GM13977 (cell line): ENCODE data around the gene ALDH1A1.

ENCODE experiments used
- DNase-seq: peaks from one replicate; pipeline ENCODE4 v3.0.0; 2012; ENCODE audit warnings: low spot score
- in situ Hi-C: fragments of 300-500 bp; cut with MboI; formaldehyde crosslinking; loops from one replicate; pipeline ENCODE4 v1.12.0; 2022; ENCODE audit warnings: low sequenced_read_pairs, low pct_unique_long_range_greater_than_20kb, mixed read lengths, inconsistent platforms; ENCODE audit not compliant: unreplicated experiment
- TF ChIP-seq, protein P1 (sequence below): IDR thresholded peaks from 2 replicates; pipeline ENCODE4 v1.5.1; 2012; ENCODE audit warnings: mild to moderate bottlenecking, control low read depth; ENCODE audit not compliant: insufficient read depth; ENCODE audit errors: extremely low read depth, missing control alignments

The ALDH1A1 gene

DNA sequence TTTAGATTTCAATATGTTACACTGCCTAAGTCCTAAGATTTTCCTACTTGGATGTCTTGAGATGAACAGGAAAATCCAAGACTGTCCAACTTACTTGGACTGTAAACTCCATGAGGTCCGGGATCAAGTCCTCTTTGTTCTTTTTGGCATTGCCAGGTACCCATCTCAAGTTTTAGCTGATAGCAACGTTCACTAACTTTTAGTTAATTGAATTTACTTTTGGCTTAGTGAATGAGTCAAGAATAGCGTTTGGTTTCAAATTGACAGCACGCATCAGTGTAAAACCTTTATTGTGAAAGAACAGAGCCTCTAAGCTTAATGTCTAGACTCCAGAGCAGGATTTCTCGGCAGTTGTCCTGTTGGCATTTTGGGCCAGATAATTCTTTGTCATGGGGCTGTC lies 37.2 kb downstream of the ALDH1A1 start:
- DNase-seq, result no peak
- in situ Hi-C loops, result no loop called here
- TF ChIP-seq, protein P1, sequence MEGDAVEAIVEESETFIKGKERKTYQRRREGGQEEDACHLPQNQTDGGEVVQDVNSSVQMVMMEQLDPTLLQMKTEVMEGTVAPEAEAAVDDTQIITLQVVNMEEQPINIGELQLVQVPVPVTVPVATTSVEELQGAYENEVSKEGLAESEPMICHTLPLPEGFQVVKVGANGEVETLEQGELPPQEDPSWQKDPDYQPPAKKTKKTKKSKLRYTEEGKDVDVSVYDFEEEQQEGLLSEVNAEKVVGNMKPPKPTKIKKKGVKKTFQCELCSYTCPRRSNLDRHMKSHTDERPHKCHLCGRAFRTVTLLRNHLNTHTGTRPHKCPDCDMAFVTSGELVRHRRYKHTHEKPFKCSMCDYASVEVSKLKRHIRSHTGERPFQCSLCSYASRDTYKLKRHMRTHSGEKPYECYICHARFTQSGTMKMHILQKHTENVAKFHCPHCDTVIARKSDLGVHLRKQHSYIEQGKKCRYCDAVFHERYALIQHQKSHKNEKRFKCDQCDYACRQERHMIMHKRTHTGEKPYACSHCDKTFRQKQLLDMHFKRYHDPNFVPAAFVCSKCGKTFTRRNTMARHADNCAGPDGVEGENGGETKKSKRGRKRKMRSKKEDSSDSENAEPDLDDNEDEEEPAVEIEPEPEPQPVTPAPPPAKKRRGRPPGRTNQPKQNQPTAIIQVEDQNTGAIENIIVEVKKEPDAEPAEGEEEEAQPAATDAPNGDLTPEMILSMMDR, result no peak

DNA sequence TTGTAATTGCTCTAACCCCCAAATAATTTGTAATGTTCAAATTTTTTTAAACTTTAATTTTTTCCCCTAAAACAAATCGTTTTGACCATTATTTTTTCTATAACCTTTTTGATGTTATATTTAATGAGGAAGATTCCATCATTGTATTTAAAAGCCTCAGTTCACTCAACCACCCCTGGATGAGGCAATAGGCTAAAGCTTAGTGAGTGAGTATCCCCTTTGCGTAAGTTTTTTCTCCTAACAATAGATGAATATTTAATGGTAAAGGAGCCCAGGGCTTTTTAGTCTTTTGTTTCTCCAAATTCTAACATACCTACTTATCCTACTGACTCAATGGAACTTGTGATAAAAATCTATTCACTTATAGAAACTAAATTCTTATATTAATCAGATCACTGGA lies 38.1 kb downstream of the ALDH1A1 start:
- TF ChIP-seq, protein P1, result no peak

DNA sequence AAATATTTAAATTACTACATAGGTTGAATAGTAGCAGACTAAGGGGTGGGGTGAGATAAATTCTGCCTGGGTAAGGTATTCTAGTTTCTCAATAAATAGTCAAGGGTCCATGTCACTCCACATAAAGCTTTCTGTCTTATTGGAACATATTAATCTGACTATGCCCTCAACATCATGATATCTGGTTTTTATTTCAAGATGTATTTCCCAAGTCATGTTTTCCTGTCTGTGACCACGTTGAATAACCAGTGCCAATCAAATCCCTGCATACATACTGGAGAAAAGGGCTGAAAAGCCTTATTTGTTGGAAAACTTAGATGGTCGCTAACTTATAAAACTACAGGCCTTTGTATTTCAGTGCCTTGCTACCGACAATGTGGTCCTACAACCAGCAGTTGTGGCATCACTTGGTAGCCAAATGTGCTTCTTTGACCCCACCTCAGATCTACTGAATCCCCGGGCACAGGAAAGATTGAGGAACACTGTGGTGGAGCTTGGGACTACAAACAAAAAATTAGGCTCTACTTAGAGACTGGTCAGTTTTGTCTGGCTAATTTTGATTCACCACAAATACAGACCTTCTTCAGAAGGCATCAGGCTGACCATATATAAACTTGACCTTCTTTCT lies 39.4 kb downstream of the ALDH1A1 start:
- in situ Hi-C loops, result no loop called here
- no peak for DNase-seq
- TF ChIP-seq, protein P1, result no peak

More for the DNA sequence above, 38.1 kb downstream of the ALDH1A1 start:
- in situ Hi-C loops, result no loop called here
- DNase-seq, result no peak

DNA sequence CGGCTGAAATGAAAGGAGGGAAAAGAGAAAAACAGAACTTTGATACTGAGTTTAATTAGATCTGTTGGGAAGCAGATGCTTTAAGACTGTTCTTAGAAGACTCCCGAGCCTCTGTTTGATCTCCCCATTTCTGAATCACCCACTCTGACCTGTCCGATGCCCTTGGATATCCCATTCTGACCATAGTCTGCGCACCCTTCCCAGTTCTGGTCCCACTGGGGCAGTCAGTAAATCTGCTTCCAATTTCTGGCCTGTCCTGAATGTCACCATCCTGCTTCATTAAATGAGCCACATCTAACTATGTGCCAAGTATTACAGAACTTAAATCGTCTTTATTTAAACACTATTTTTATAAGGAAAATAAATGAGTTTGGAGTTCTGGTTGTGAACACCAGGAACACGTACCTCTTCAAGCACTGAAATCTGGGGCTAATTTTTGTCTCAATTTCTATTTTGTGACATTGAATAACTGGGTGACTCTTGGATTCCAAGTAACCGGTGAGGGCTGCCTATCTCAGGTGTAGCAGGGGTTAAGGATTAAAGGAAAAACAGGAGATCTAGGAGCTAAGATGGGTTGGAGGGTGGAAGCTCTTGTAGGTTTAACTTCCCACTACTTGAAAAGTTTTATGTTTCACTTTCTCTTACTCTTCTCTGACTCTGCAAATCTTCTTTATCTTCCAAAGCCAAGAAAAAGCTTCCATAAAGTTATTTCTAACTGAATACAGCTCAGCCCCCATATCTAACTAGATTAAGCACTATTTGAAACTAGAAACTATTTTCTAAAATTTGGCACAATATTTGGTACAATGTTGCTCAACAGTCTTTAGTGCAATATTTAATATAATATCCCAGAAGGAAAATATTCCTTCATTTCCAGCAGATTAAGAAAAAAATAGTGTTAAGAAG lies 40.1 kb downstream of the ALDH1A1 start:
- TF ChIP-seq, protein P1, result no peak
- in situ Hi-C loops, result no loop called here
- DNase-seq, result no peak

DNA sequence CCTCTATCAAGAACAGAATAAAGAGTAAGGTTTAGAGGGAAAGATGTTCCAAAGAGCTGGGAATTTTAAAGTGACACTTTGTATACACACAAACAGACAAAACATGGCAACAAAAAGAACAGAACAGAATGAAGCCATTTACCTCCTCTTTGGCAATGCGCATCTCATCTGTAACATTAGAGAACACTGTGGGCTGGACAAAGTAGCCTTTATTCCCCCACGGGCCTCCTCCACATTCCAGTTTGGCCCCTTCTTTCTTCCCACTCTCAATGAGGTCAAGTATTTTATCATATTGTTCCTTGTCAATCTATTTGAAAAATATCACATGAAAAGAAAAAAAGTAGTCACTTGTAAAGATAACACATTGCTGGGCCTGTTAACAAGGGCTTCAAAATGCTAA lies 41.0 kb downstream of the ALDH1A1 start:
- TF ChIP-seq, protein P1, result no peak
- in situ Hi-C loops, result no loop called here
- no peak for DNase-seq

DNA sequence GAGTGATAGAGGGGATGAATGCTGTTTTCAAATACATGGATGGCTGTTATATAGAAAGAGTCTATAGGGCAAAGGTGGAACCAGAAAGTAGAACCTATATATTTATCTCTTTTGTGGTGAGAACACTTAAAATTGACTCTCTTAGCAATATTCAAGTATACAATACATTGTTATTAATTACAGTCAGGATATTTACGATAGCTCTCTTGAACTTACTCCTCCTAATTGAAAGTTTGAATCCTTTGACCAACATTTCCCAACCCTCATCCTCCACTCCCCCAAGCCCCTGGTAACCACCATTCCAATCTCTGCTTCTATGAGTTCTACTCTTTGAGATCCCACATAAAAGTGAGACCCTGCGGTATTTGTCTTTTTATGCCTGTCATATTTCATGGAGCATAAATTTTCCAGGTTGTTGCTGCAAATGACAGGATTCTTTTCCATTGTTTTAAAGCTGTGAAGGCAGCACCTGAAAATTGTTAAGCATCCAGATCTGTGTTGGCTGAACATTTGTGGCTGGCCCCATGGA lies 41.5 kb downstream of the ALDH1A1 start:
- no peak for DNase-seq
- TF ChIP-seq, protein P1, result no peak
- in situ Hi-C loops, result no loop called here
